NCI-H2227 treated with DMSO at 0.1 percent for 48 hours (cell line): ENCODE results near the gene TRNP1.

Experiments used
- DNase-seq: peaks from one replicate; lab custom pipeline; 2025; lab: John Stamatoyannopoulos, UW

The TRNP1 gene

DNA sequence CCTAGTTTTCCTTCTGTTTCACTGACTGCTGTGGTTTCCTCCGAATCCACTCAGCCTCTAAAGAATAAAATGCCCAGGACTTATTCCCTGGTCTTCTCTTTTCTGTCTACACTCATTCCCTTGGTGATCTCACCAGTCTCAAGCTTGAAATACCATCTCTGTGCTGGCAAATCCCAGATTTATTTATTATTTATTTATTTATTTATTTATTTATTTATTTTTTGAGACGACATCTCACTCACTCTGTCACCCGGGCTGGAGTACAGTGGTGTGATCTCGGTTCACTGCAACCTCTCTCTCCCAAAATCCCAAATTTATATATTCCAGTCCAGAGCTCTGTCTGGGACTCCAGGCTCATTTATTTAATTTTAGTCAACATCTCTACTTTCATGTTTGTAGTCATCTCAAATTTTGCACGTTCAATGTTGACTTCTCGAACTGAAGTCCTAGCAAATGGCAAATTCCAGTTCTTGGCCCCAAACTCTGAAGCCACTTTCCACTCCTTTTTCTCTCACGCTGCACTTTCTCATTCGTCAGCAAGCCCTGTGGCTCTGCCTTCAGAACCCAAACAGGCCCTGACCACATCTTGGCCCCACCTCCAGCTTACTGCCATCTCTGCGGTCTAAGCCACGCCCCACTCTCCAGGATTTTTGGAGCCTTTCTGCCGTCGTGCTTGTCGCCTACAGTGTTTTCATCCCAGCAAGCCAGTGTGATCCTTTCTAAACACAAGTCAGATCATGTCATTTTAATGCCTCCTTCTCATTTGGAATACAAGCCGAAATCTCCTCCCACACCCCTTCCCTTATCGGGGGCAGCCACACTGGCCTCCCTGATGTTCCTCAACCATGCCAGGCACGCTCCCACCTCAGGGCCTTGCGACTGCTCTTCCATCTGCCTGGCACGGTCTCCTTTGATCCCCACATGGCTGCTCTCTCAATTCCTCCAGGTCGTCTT is 33.4 kb downstream of the TRNP1 start:
- peak; percentile 41 for DNase-seq

DNA sequence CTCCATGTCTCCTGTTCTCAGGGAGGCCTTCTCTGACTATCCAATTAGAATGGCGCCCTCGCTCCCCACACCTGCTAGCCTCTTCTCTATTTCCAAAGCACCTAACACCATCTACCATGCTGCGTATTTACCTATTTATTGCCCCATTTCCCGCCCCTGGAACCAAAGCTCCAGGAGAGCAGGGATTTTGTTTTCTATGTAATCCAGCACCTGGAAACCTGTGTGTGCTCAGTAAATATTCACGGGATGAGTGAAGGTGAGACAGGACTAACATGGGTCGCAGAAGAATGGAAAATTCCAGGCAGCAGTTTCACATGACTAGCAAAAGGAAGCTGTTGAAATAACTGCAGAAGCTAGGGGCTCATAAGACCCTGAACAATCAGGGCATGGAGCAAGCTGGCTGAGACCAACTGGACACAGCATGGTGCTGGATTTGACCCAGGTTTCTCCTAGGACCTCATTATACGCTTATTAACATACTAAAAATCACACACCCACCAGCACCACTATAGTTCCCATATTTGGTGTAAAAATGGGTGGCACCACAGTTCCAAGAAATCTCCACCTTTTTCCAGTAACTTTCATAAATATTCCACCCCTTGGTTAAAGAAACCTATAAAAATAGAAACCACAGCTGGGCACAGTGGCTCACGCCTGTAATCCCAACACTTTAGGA is 34.2 kb downstream of the TRNP1 start:
- DNase-seq: no peak

DNA sequence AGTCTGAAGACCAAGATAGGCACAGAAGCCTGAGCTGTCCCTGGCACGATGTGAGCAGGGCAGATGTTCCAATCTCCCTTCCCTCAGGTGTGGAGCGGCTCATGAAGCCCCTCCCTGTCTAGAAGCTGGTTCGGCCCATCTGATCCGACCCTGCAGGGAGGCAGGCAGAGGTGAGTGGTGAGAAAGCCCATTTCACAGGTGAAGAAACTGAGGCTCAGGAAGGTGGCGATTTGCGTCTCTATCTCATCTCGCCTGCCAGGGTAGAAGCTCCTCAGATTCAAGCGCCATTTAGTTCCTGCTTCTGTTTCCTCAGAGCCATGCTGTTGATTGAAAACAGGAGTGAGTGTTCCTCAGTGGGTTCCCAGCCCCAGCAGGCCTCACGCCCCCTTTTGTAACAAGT is 36.0 kb downstream of the TRNP1 start:
- no peak for DNase-seq

DNA sequence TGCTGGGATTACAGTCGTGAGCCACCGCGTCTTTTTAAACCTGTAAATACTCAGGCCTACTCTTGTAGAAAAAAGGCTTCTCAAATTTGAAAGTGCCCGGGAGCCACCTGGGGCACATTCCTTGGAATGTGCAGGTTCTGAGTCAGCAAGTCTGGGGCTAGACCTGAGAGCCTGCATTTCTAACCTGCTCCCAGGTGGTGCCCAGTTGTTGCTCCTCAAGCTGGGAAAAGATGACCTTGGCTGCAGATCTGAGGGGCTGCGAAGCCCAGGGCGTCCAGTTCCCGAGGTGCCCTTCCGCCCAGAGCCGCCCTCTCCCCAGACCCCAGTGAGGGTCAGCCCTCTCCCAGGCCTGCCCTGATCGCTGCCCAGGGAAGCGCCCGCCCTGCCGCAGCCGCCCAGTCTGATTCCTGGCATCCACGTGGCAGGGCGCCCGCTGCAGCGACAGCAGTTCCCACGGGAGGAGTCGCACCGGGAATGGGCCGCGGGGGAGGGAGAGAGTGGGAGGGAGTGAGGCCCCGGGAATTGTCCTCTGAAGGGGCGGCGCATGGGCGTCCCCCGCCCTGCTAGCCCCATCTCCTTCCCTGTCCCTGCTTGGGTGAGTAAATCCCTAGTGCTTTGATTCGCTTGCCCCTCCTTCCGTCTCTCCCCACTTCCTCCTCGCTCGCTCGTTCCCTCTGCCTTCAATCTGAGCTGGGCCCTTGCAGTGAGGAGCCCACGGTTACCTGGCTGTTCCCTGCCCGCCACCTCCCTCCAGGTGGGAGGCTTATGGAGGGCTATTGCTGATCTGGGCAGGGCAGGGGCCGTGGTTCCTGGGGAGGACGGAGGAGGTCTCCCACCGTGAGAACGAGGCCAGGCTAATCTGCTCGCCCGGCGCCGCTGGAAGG is 38.0 kb downstream of the TRNP1 start:
- DNase-seq: peak; percentile 72

DNA sequence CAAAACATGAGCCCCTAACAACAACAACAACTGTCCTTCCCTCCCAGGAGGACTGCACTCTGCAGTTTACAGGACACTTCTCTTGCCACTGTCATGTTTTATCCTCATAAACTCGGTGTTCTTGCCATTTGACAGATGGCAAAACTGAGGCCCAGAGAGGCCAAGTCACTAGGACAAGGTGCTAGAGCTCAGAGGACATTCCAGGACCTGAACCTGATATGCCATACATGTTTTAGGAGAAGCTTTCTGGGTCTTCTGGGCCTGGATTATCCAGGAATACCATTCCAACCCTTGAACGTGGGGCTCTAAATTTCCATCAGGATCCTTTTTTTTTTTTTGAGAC is 38.6 kb downstream of the TRNP1 start:
- DNase-seq: no peak

DNA sequence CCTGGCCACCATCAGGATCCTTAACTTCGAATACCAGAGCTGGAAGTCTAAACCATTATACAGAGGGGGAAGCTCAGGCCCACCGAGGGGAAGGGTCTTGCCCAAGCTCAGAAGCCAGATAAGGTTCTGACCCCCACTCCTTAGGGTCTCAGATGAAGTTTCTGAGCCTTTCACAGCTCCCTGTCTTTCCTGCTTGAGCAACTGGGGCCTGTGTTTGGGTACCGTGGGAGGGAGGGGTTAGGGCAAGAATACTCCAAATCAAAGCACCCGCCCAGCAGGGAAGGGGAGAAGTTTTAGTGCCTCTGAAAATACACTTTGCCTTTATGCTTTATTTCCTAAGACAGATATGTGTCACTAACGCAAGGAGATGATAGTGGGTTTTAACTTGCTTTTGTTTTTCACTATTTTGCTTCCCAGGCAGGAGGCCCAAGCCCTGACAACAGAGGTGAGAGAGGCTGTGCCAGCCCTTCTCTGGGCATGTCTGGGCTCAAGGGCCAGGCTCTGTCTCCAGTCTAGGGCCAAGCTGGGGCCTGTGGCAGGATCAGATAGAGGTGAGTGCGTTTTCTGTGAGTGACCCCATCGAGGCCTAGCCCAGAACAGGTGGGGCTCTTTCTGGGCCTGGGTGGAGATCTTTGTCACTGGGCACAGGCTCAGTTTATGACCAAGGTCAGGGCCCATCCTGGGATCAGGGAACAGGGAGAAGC is 39.7 kb downstream of the TRNP1 start:
- DNase-seq: no peak

DNA sequence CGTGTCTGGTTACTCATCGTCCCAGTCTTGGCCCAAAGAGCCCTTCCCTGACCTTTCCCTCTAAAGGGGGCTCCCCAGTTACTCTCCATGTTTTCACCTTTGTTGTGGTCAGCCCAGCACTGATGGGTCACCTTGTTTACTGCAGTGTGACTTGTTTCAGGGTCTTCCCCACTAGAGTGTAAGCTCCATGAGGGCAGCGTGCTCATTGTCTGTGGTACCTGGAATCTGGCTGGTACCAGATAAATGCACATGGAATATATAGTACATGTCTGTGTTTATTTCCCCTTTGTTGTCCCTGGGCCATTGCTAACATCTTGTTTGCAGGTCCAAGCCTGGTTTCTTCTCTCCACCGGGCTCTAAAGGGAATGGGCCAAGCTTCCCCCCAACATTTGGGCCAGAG is 41.9 kb downstream of the TRNP1 start:
- no peak for DNase-seq

DNA sequence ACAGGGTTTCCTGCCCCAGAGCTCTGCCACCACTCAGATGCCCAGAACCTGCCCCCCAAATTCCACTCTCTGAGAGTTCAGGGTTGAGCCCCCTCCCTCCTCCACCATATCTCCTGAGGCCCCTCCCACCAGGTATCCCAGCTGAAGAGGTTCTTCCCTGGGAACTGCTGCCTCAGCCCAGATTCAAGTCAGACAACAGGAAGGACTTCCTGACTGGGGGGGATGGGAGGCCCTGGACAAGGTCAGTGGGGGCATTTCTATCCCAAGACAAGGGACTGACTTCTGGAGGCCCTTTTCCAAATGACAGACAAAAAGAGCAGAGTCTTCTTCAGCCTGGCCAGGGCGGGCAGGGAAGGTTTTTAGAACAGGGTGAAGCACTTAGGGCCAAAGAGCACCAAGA is 43.2 kb downstream of the TRNP1 start:
- DNase-seq: no peak

DNA sequence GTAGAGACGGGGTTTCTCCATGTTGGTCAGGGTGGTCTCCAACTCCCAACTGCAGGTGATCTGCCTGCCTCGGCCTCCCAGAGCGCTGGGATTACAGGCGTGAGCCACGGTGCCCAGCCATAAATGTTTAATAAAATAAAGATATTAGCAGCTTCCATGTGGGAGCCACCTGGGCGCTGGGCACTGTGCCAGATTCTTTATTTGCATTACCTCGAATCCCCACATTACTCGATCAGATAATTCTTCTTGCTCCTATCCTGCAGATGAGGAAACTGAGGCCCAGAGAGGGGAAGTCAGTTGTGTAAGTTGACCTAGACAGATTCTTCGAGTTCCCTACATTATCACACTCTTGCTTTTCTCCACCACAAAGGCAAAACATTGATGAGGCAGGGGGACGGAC is 44.0 kb downstream of the TRNP1 start:
- DNase-seq: no peak

DNA sequence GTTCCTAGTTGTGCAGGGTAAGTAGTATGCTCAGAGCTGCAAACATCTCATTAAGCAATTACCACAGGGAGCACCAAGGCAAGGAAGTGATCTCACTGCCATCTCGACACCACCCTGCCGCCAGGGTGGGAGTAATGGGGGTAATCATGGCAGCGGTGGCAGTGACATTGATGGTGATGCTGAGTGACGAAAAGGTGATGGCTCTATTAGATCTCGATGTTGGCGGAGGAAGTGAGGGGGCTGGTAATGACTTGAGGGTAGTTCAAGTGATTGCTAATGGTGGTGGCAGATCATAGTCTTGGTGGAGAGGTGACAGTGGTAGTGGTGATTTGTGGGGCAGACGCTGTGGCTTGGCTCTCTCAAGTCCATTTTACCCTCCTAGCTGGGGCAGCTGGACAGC is 44.5 kb downstream of the TRNP1 start:
- peak; percentile 52 for DNase-seq

DNA sequence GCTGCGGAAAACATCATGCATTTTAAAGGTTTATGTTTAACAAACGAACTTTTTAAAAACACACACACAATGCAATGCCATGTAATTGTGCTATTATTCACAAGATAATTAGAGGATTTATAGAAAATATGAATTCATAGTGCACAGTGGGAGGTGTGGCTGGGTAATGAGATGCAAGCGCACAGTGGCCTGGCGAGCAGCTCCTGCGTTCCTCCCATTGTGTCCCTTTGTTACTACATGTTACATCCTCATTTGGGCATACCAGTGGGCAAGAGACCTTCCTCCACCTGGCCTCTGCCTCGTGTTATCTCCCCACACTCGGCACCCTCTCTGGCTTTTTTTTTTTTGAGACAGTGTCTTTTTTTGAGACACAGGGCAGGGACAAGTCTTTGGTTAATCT is 49.2 kb downstream of the TRNP1 start:
- no peak for DNase-seq

DNA sequence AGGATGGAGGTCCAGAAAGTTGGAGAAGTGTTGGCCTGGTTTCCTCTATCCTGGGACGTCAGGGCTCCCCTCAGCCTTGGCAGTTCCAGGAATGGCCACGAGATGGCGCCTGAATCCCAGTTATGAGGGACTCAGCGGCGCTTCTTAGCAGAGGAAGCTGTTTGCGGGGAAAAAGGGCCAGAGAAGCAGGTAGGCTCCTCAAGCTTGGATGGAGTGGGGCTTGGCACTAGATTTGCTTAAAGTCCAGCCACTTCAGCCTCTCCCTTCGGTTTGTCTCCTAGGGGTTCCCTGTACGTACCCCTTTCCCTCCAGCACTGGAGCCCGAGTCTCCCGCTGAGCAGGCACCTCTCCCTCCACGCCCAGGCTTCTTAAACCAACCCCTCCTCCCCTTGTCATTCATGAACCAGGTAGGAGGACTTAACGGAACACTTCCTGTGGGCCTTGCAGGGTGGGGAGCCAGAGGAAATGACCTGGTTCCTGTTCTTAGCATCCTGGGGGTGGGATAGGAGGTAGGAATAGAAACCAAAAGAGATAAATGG is 51.2 kb downstream of the TRNP1 start:
- peak; percentile 74 for DNase-seq

DNA sequence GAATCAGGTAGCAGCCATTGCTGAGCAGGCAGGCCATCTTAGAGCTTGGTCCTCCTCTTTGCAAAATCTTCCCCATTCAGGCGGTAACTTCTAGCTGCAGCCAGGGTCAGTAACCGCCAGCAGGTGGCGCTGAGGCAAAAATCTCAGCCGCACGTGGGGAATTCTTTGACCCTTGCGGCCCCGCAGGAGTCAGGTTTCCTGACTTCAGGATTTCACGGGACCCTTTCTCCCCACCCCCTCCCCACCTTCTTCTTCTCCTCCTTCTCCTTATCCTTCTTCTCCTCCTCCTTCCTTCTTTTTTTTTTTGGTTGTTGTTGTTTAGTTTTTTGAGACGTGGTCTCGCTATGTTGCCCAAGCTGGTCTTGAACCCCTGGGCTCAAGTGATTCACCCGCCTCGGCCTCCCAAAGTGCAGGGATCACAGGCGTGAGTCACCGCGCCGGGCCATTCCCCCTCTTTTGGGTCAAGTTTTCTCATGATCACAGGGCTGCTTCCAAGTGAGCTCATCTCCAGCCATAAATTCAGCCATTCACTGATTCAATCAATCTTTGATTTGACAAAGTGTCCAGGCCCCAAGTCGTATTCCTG is 52.6 kb downstream of the TRNP1 start:
- DNase-seq: peak; percentile 56

DNA sequence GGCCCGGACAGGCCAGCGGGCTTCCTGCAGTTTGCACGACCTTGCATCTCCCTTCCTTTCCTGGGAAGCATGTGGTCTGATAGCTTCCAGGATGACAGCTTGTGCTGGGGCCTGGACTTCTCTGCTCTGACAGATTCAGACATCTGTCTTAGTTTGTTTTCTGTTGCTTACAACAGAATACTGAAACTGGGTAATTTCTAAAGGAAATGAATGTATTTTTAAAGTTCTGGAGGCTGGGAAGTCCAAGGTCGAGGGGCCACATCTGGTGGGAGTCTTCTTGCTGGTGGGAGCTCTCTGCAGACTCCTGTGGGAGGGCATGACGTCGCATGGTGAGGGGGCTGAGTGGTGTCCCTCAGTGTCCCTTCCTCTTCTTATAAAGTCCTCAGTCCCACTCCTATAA is 54.4 kb downstream of the TRNP1 start:
- DNase-seq: no peak

DNA sequence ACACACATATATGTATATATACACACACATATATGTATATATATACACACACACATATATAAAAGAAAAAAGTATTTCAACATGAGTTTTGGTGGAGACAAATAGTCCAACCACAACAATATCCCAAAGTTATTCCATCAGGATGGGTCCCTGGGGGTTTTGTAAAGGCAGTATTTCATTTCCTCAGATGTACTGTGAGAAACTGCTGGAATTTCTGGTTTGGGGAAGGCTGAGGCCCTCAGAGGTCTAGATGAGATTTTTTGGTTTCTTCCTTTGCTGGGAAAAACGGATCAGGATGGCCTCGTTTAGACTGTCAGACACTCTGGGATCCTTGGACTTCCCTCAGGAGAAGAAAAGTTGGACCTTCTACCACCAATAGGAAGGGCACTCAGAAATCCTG is 55.6 kb downstream of the TRNP1 start:
- DNase-seq: no peak

DNA sequence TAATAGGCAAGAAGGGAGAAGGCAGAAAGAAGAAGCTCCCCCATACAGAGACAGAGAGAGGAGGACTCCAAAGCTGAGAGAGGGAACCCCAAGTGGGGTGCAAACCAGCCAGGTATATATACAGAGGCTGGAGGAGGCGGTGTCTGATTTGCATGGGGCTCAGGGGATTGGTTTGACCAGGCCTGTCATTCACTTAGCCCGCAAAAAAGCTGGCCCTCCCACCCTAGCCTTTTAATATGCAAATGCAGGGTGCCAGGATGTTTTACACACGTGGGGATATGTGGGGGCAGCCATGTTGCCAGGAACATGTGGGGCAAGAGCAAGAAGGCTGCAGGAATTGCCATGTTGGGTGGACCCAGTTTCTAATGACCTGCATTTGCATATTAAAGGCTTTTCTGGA is 56.1 kb downstream of the TRNP1 start:
- DNase-seq: no peak
